LNCAP (cell line): ENCODE measurements around the gene CCDC174.

ENCODE experiments used
- TF ChIP-seq, protein P1 (sequence below): fragments of 450-650 bp; IDR thresholded peaks from 2 replicates; pipeline ENCODE4 v1.5.1; 2017; ENCODE audit warnings: mild to moderate bottlenecking

The CCDC174 gene

DNA sequence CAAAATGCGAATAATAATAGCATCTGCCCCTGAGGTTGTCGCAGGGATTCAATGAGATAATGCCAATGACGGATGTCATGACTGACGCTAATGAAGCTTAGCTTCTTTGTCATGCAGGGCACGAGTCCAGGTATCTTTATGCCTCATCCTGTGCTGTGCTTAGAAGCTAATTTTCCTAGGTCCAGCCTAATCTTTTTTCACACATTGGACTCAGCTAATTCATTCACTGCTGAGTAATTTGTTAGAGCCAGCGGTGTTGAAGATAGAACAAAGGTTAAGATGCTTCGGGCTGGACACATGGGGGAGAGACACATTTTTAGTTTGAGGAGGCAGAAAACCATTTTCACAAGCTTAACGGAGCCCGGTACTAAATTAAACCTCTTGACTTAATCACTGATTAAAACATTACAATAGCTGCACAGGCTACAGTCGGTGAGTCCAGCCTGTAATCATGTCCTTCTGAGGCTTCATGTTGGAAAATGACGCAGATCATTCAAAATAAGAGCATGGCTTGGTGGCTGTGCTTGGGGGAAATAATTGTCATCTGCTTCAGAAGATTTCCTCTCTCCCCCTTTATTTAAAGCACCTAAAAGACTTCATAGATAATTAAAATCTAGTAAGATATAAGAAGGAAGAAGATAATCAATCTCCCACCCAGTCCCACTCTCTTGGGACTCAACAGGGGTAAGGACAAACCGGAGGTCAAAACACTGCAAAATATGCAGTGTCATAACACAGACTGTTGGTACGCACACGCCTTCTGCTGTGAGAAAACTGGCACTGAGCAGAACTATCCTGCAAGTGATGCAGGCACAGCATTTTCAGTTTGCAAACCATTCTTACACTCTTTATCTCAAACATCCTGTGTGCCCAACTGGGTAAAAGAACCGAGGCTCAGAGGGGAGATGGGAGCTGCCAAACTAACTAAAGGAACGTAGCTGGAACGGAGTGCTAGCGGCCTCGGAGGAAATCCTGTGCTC, 3.3 kb upstream of the CCDC174 start:
- TF ChIP-seq, protein P1, sequence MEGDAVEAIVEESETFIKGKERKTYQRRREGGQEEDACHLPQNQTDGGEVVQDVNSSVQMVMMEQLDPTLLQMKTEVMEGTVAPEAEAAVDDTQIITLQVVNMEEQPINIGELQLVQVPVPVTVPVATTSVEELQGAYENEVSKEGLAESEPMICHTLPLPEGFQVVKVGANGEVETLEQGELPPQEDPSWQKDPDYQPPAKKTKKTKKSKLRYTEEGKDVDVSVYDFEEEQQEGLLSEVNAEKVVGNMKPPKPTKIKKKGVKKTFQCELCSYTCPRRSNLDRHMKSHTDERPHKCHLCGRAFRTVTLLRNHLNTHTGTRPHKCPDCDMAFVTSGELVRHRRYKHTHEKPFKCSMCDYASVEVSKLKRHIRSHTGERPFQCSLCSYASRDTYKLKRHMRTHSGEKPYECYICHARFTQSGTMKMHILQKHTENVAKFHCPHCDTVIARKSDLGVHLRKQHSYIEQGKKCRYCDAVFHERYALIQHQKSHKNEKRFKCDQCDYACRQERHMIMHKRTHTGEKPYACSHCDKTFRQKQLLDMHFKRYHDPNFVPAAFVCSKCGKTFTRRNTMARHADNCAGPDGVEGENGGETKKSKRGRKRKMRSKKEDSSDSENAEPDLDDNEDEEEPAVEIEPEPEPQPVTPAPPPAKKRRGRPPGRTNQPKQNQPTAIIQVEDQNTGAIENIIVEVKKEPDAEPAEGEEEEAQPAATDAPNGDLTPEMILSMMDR: no peak

- TF ChIP-seq, protein P1: no peak
These were observed 2.1 kb upstream of the CCDC174 start for GRCh38 chr3:14649466-14649865.

- TF ChIP-seq, protein P1: no peak
These were observed 1.4 kb upstream of the CCDC174 start for GRCh38 chr3:14650193-14650592.

DNA sequence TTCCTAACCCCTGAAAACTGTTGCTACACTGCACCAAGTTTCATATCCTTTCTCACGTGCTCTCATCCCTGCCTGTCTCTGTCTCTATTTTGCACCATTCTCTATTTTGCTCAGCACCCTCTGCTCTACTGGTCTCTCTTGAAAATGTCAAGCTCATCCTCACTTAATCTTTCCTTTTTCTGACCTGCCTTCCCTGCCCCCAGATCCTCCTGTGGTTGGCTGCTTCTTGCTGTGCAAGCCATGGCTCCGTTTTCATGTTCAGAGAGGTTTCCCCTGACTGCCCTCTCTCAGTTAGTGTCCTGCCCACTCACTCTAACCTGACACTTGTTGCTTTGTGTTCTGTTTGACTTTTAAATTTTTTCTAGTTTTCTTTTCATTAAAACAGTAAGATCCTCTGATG, 6.0 kb downstream of the CCDC174 start:
- TF ChIP-seq, protein P1: no peak

GRCh38 chr3:14658978-14659377, 7.4 kb downstream of the CCDC174 start:
- TF ChIP-seq, protein P1: no peak

DNA sequence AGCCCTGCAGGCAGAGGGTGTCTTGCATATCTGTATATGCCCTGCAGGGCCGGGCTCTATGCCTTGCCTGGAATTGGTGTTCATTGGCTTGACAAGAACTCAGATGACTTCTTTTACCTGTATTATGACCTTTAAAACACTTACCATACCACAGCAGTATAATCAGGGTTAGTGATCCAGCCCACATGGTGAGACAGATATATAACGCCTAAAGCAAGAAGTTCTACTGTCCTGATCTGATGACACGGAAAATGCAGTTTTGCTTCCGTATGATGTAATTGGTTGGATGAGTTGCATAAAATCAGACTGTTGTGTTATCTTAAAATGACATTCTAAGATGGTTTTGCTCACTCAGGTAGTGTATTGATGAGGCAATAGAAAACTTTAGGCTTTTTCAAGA, 9.4 kb downstream of the CCDC174 start:
- TF ChIP-seq, protein P1: no peak

DNA sequence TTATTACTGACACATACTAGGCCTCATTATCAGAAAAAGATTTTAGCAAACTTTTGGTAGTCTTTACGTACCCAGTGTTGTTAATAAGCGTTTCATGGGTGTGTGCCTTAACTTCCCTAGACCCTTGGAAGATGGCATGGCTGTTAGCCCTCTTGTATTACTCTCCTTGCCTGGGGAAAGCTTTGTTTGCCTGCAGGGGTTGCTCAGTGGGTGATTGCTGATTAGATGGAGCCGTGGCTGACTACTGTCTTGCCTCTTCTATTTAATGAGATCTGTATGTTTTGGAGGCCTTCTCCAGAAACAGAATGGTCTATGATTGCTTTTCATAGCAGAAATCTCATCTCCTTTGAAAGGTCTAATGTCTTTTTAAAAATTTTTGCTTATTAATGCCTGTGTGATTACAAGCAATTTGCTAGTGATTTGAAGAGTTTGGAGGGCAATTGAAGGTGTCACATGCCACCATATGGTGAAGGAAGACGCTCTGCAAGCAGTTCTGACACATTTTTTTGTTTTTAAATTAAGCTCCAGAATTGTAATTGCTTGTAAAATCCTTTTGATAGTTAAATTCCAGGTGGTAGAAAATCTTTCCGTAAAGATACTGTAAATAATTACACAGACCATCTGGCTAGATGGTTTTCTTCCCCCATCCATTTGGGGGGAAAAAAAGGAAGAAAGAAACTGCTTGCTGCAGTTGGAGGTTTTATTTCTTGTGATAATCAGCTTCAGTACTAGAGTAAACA, 12.0 kb downstream of the CCDC174 start:
- TF ChIP-seq, protein P1: no peak
